Activated CD4-positive, alpha-beta T cell treated with anti-CD3 and anti-CD28 coated beads for 24 hours (primary cell): ENCODE results near the gene CCDC121.

Experiments used
- DNase-seq, 2 donors: peaks; one replicate each; pipeline ENCODE4 v3.0.0-alpha.2; 2020; ENCODE audit warnings: low read depth in 2 of 2

Gene CCDC121, protein sequence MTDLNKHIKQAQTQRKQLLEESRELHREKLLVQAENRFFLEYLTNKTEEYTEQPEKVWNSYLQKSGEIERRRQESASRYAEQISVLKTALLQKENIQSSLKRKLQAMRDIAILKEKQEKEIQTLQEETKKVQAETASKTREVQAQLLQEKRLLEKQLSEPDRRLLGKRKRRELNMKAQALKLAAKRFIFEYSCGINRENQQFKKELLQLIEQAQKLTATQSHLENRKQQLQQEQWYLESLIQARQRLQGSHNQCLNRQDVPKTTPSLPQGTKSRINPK

GRCh38 chr2:27628767-27629709, at the start of gene CCDC121, which contains the start of gene GPN1:
Gene CCDC121 (minus strand): TSS chr2:27629012. CDS start chr2:27627799, 1,213 bp downstream.
Gene GPN1 (plus strand): TSS chr2:27629050. CDS start chr2:27629059, 9 bp downstream.
- DNase-seq = peak; percentile 89 to 93

DNA sequence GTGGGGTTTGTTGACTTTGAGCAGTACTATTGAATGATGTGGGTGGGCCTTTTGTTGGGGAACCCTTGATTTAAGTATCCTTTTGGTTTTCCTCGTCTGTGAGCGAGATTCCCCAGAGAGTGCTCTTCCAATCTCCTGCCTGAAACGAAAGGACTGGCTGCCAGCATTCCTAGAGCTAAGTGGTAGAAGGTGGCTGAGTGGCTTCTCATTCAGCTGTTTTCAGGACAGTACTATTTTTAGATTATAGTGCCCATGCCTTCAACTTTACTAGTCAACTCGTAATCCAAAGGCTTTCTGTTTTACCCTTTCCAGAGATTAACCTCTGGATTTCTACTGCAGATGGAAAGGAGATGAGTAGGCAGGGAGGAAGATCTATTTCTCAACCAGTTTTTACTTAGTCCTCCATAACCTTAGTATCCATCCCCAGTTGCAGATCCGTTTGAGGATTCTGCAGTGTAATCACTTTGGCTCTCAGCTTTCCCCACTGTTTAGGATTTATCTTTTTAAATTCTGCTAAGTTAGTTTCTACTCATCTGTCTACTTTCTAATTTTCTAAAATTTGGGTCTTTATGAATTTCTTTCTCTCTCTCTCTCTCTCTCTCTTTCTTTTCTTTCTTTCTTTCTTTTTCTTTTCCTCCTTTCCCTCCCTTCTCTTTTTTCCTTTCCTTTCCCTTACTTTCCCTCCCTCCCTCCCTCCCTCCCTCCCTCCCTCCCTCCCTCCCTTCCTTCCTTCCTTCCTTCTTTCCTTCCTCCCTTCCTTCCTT, 44.1 kb upstream of the CCDC121 start:
- DNase-seq = no peak

- DNase-seq = no peak
Measured at GRCh38 chr2:27671235-27671634, 42.4 kb upstream of the CCDC121 start.

GRCh38 chr2:27667446-27667845, 38.6 kb upstream of the CCDC121 start:
- DNase-seq = no peak

DNA sequence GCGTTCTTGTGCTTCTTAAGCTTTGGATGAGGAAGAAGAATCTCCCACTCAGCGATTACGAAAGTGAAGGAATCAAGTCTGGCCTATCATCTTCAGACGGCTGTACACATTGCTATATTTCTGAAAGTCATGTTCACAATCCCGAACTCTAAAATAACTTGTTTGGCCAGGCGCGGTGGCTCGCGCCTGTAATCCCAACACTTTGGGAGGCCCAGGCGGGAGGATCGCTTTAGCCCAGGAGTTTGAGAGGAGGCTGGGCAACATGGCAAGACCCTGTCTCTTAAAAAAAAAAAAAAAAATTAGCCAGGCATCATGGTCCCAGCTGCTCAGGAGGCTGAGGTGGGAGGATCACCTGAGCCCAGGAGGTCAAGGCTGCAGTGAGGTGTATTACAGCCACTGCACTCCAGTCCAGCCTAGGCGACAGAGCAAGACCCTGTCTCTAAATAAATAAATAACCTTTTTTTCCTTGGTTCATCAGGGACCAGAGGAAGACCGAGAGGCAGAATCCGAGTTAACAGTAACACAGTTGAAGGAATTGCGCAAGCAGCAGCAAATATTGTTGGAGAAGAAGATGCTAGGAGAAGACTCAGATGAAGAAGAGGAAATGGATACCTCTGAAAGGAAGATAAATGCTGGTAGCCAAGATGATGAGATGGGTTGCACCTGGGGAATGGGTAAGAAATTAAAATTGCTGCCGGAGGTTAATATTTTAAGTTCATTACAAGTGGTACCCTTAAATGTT, 36.0 kb upstream of the CCDC121 start:
- DNase-seq = no peak

GRCh38 chr2:27664154-27664574, 35.4 kb upstream of the CCDC121 start:
- DNase-seq = peak in 1 of 2 donors; percentile 7

DNA sequence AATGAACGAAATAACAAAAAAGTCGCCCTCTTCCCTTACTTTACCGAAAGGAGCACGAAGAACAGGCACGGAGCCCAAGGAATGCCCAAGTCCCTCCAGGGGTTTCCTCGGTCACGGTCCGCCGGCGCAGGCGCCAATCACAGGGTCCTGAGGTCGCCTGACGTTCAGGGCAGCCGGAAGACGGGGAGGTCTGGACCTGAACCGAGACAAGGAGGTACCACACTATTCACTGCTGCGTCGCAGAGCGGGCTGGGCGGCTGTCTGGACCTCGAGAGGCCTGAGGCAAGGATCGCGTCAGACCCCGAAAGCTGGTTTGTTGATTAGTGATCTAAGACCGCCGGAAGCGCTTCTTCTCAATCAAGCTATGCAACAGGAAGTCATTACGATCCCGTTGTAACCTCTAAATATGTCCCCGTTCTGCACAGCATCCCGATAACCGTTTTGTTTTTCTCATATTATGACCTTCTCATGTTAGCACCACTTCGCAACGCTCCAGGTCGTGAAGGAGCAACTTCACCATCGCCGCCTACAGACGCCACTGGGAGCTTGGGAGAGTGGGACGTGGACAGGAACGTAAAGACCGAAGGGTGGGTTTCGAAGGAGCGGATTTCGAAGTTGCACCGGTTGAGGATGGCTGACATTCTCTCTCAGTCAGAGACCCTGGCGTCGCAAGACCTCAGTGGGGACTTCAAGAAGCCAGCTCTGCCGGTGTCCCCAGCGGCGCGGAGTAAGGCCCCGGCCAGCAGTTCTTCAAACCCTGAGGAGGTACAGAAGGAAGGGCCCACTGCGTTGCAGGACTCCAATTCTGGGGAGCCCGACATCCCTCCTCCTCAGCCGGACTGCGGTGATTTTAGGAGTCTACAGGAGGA, 34.7 kb upstream of the CCDC121 start, which contains the start of the genes SLC4A1AP and SUPT7L:
Gene SLC4A1AP (plus strand): TSS at position 605 of the 869 bp plus-strand sequence. CDS start 26 bp downstream, at position 631.
Gene SUPT7L (minus strand): TSS at position 330 of the 869 bp plus-strand sequence. CDS start 1,422 bp downstream, outside the sequence.
- peak; percentile 47 to 66 for DNase-seq

GRCh38 chr2:27661371-27661770, 32.6 kb upstream of the CCDC121 start:
- DNase-seq = no peak

- no peak for DNase-seq
Measured at GRCh38 chr2:27655155-27655951, 26.5 kb upstream of the CCDC121 start.

- no peak for DNase-seq
Measured at GRCh38 chr2:27653397-27653796, 24.6 kb upstream of the CCDC121 start.

DNA sequence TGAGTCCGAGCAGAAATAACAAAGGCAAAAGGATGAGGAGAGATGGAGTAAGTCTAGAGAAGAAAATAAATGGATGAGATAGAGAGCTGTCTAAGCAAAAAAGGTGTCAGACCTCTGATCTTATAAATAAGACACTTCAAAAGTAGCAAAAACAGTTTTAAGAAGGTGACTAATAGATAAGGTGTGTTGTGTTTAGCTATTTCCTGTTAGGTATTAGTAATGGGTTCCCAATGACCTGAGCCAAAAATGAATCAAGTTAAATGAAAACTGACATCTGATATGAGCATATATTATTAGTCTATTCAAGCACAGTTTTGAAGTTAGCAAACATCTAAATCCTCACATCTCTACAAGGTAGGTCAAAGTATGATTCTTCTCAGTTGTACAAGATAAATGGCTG, 24.0 kb upstream of the CCDC121 start:
- DNase-seq = no peak

DNA sequence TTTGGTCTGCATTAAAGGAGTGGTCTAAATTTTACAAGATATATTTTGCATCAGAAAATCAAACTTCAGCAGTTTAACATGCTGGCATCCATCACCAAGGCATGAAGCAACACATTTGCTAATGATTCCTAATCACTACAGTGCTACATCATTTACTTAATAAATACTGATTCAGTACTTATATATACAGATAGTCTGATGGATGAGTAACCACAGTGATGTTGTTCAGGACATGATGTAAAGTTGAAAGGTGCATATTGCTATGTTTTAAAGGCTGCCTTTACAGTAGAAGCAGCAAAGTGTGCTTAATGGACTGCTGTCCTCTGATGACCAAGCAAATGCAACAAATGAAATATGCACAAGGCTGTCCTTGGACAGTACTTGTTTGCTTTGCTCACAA, 23.5 kb upstream of the CCDC121 start:
- no peak for DNase-seq

- DNase-seq = no peak
Measured at GRCh38 chr2:27651056-27651455, 22.2 kb upstream of the CCDC121 start.

GRCh38 chr2:27647737-27648136, 18.9 kb upstream of the CCDC121 start:
- no peak for DNase-seq

- no peak for DNase-seq
Measured at GRCh38 chr2:27647289-27647688, 18.5 kb upstream of the CCDC121 start.

DNA sequence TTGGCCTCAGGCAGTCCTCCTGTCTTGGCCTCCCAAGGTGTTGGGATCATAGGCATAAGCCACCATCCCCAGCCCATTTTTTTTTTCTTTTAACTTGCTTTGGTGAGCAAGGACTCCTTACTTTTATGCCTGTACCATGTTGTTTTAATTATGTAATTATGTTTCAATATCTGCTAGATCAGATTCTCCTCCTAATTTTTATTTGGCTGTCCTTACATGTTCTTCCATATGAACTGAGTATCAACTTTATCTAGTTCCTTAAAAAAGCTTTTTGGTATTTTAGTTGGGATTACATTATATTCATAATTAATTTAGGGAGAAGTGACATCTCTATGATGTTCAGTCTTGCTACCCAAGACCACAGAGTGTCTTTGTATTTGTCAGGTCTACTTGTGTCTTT, 16.4 kb upstream of the CCDC121 start:
- no peak for DNase-seq

GRCh38 chr2:27640722-27641245, 12.0 kb upstream of the CCDC121 start:
- no peak for DNase-seq

GRCh38 chr2:27638709-27639108, 9.9 kb upstream of the CCDC121 start:
- no peak for DNase-seq
